Pancreas (tissue), 10 donors: ENCODE measurements around the gene TSPEAR. TPM values are rescaled to one million over a fixed set of nuclear protein-coding genes. Genes with fewer than 3 reads are reported as not detected.

Source experiments
- ATAC-seq, 4 donors: fragments of 200-7000 bp; cut with Tn5 transposase; one replicate each; pipeline versions ENCODE4 v1.8.0 to v1.9.1; 2020; ENCODE audit warnings: mild to moderate bottlenecking in 4 of 4, moderate library complexity in 4 of 4
- DNase-seq, 6 donors: peaks; one replicate each; pipeline ENCODE4 v3.0.0-alpha.2; 2020
- FAIRE-seq: peaks from 2 replicates; lab custom pipeline; 2012; peaks lifted over from hg19 to GRCh38; lab: Jason Lieb, UNC
- H3K27ac ChIP-seq, 4 donors: fragments of 200-600 bp; sonication (generic); 1 replicate in 3 of 4; 2 replicates in 1 of 4; pipeline versions ENCODE4 v1.5.0 to v1.8.0; 2020
- H3K27me3 ChIP-seq, 4 donors: fragments of 200-600 bp; one replicate each; pipeline ENCODE4 v1.8.0; 2021
- H3K36me3 ChIP-seq, 3 donors: fragments of 200-600 bp; sonication (generic) in 1 of 3; one replicate each; pipeline versions ENCODE4 v1.5.0 to v1.8.0; 2020 to 2021
- H3K4me1 ChIP-seq, 3 donors: fragments of 200-600 bp; one replicate each; pipeline ENCODE4 v1.8.0; 2021
- H3K4me3 ChIP-seq, 4 donors: fragments of 200-600 bp; sonication (generic) in 2 of 4; one replicate each; pipeline versions ENCODE4 v1.5.0 to v1.8.0; 2020 to 2021
- H3K9me3 ChIP-seq, 4 donors: fragments of 200-600 bp; one replicate each; pipeline ENCODE4 v1.8.0; 2021
- WGBS, 2 donors: extraction: QIAGEN DNeasy Blood & Tissue Kit; methylation state at CpG; one replicate each; pipeline ENCODE4 v1.1.7; 2013; 5-methylcytosine and 5-hydroxymethylcytosine counted together
- intact Hi-C, 3 donors: fragments of 100-400 bp; cut with DNase I; formaldehyde crosslinking; loops; one replicate each; pipeline versions ENCODE4 v1.11.1 to v1.14.2; 2022
- polyA plus RNA-seq, 2 donors: library from polyadenylated mRNA; stranded (reverse); fragments of 200-250 nt; gene quantifications; one replicate each; pipeline ENCODE4 v1.2.3, GENCODE V29; 2013
- total RNA-seq, 6 donors: library from RNA; stranded (reverse); fragmentation: NEBNext Ultra II Directional in 4 of 6; extraction: Animal tissue kit (Norgen Biotek cat#: 25700) in 4 of 6; gene quantifications; one replicate each; pipeline versions ENCODE4 v1.2.1 to v1.2.4, GENCODE V29; 2021 to 2023
- TF ChIP-seq, protein P1 (sequence below), 4 donors: fragments of 200-600 bp; sonication (generic) in 3 of 4; IDR thresholded peaks; one replicate each; pipeline versions ENCODE4 v1.5.0 to v1.8.0; 2021; ENCODE audit warnings: antibody characterized with exemption in 4 of 4
- donor health status: healthy with polysubstance abuse.
- donor health status: DM: no; HTN: no; CAD: no; lungs with moderate emphysema.
- donor health status: DM: no; HTN: no; CAD: no.
- donor health status: control.
- donor health status: control.
- donor health status: Bipolar disorder and iron deficiency.
- donor health status: DM: yes; HTN: yes; CAD: no.
- donor health status: DM: no; HTN: no; CAD: no.
- donor health status: DM: no; HTN: no; CAD: no.
- donor health status: DM: yes; HTN: yes; CAD: no.

The TSPEAR gene
- total and polyA plus RNA-seq, 8 donors, result 0.05 to 1.4 (median 0.25) TPM; not detected in 1

GRCh38 chr21:44492567-44493385 lies 218.6 kb downstream of the TSPEAR start:
- H3K9me3 ChIP-seq, result no peaks in the 10 kb centered on the region
- FAIRE-seq (no peak), ATAC-seq (no peak), DNase-seq (no peak)
- no peak overlapping the region for H3K4me3 ChIP-seq
- TF ChIP-seq, protein P1, sequence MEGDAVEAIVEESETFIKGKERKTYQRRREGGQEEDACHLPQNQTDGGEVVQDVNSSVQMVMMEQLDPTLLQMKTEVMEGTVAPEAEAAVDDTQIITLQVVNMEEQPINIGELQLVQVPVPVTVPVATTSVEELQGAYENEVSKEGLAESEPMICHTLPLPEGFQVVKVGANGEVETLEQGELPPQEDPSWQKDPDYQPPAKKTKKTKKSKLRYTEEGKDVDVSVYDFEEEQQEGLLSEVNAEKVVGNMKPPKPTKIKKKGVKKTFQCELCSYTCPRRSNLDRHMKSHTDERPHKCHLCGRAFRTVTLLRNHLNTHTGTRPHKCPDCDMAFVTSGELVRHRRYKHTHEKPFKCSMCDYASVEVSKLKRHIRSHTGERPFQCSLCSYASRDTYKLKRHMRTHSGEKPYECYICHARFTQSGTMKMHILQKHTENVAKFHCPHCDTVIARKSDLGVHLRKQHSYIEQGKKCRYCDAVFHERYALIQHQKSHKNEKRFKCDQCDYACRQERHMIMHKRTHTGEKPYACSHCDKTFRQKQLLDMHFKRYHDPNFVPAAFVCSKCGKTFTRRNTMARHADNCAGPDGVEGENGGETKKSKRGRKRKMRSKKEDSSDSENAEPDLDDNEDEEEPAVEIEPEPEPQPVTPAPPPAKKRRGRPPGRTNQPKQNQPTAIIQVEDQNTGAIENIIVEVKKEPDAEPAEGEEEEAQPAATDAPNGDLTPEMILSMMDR (IDR thresholded peaks at IDR 0.05), result no peak
- H3K4me1 ChIP-seq, result no peaks in the 10 kb centered on the region
- no peaks in the 10 kb centered on the region for H3K36me3 ChIP-seq
- no peaks in the 10 kb centered on the region for H3K27me3 ChIP-seq
- no peak overlapping the region for H3K27ac ChIP-seq
- intact Hi-C loops, result no loop called here
- 76 to 90% methylated on average over 9 of the region's 9 CpGs for WGBS, 2 donors

DNA sequence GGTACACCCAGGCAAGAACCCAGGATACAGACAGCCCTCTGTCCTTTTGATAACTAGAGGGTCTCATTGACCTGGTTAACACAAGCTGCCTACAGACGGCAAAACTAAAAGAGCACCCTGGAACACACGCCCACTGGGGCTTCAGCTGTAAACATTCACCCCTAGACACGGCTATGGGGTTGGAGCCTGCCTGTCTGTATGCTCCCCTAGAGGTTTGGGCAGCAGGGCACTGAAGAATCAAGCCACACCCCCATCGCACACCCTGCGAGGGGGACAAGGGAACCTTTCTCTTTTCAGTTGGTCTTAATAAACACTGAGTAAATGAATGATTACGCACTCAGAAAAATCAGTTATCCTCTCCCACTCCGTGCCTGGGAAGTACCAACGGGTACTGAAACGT lies 220.6 kb downstream of the TSPEAR start:
- FAIRE-seq (no peak), DNase-seq (no peak), ATAC-seq (no peak)
- TF ChIP-seq, protein P1 (IDR thresholded peaks at IDR 0.05), result no peak
- intact Hi-C loops, result no loop called here
- 52 to 66% methylated on average over 9 of the region's 9 CpGs for WGBS, 2 donors
- Histone ChIP-seq H3K27ac (no peak overlapping the region), H3K9me3 (no peaks in the 10 kb centered on the region), H3K36me3 (no peaks in the 10 kb centered on the region), H3K27me3 (no peaks in the 10 kb centered on the region), H3K4me1 (no peaks in the 10 kb centered on the region), H3K4me3 (no peak overlapping the region)

- H3K4me3 ChIP-seq, result no peak overlapping the region
- no peaks in the 10 kb centered on the region for H3K9me3 ChIP-seq
- no peak for DNase-seq
- no peak for ATAC-seq
- no peak for FAIRE-seq
- intact Hi-C loops, result no loop called here
- H3K4me1 ChIP-seq, result no peaks in the 10 kb centered on the region
- 89 to 93% methylated on average over 19 of the region's 19 CpGs for WGBS, 2 donors
- no peak overlapping the region for H3K27ac ChIP-seq
- no peaks in the 10 kb centered on the region for H3K36me3 ChIP-seq
- TF ChIP-seq, protein P1 (IDR thresholded peaks at IDR 0.05), result no peak
- H3K27me3 ChIP-seq, result no peaks in the 10 kb centered on the region
These were observed 221.0 kb downstream of the TSPEAR start for GRCh38 chr21:44490405-44490804.

DNA sequence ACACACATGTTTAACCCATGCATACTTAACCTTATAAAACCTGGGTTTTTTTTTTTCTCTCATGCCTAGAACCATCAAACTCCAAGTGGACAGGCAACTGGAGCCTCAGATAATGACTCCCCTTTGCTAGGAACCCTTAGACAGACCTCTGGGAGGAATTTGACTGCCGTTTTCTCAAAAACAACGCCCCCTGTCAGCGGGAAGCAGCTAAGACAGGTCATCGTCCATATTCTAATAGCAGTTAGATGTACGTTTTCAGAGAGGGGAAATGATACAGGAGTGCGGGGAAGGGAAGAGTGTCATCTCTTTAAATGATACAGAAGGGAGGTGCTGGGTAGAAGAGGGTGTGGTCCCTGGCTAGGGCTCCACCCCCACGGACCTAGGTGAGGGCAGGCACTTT lies 221.4 kb downstream of the TSPEAR start:
- intact Hi-C loops, result no loop called here
- Histone ChIP-seq H3K9me3 (no peaks in the 10 kb centered on the region), H3K27ac (no peak overlapping the region), H3K27me3 (no peaks in the 10 kb centered on the region), H3K4me3 (no peak overlapping the region), H3K36me3 (no peaks in the 10 kb centered on the region), H3K4me1 (no peaks in the 10 kb centered on the region)
- FAIRE-seq (no peak), DNase-seq (no peak), ATAC-seq (no peak)
- WGBS, 2 donors, result 35 to 40% methylated on average over 7 of the region's 7 CpGs
- TF ChIP-seq, protein P1 (IDR thresholded peaks at IDR 0.05), result no peak

GRCh38 chr21:44487831-44488230 lies 223.5 kb downstream of the TSPEAR start:
- no peaks in the 10 kb centered on the region for H3K36me3 ChIP-seq
- intact Hi-C loops, result no loop called here
- no peak overlapping the region for H3K27ac ChIP-seq
- no peaks in the 10 kb centered on the region for H3K27me3 ChIP-seq
- no peaks in the 10 kb centered on the region for H3K4me1 ChIP-seq
- no peak for FAIRE-seq
- WGBS, 2 donors, result 37 to 47% methylated on average over 4 of the region's 4 CpGs
- H3K9me3 ChIP-seq, result no peaks in the 10 kb centered on the region
- no peak for DNase-seq
- TF ChIP-seq, protein P1 (IDR thresholded peaks at IDR 0.05), result no peak
- no peak overlapping the region for H3K4me3 ChIP-seq
- no peak for ATAC-seq
